SU-DHL-6 (cell line): ENCODE results near the gene USF1.

ENCODE experiments used
- H2AFZ ChIP-seq: fragments of 200-600 bp; sonication (generic); 2 replicates; pipeline ENCODE4 v1.6.1; 2014; ENCODE audit warnings: low read depth, mild to moderate bottlenecking, moderate library complexity, mixed read lengths, antibody characterized with exemption, low read length; ENCODE audit not compliant: severe bottlenecking
- H3F3A ChIP-seq: fragments of 200-600 bp; shearing (Covaris generic); 2 replicates; pipeline ENCODE4 v1.6.0; 2016; ENCODE audit warnings: antibody characterized with exemption, mild to moderate bottlenecking; ENCODE audit not compliant: insufficient read depth
- H3K27ac ChIP-seq: fragments of 200-600 bp; sonication (generic); 2 replicates; pipeline ENCODE4 v1.5.1; 2016; ENCODE audit warnings: low read depth, mild to moderate bottlenecking, low read length, moderate library complexity, mixed read lengths
- H3K27me3 ChIP-seq: fragments of 200-600 bp; sonication (generic), shearing (Covaris generic); 2 replicates; pipeline ENCODE4 v1.6.0; 2014; ENCODE audit warnings: mild to moderate bottlenecking, low read length
- H3K36me3 ChIP-seq: fragments of 200-600 bp; sonication (generic); 2 replicates; pipeline ENCODE4 v1.6.1; 2014; ENCODE audit warnings: mild to moderate bottlenecking, low read length, mixed read lengths
- H3K4me2 ChIP-seq: fragments of 300-600, 200-600 bp; shearing (Covaris generic), sonication (generic); 2 replicates; pipeline ENCODE4 v1.6.0; 2014; ENCODE audit warnings: low read length, low read depth, mild to moderate bottlenecking; ENCODE audit not compliant: poor library complexity, severe bottlenecking
- H3K4me3 ChIP-seq: fragments of 200-600 bp; sonication (generic); 2 replicates; pipeline ENCODE4 v1.5.1; 2014; ENCODE audit warnings: antibody characterized with exemption, low read length, mild to moderate bottlenecking, mixed read lengths; ENCODE audit not compliant: insufficient read depth, poor library complexity, severe bottlenecking
- H3K79me2 ChIP-seq: fragments of 200-600 bp; sonication (generic); 2 replicates; pipeline ENCODE4 v1.6.1; 2014; ENCODE audit warnings: mild to moderate bottlenecking, low read length, moderate library complexity; ENCODE audit not compliant: insufficient read depth
- H3K9ac ChIP-seq: fragments of 200-600 bp; sonication (generic); 2 replicates; pipeline ENCODE4 v1.7.0; 2014; ENCODE audit warnings: mild to moderate bottlenecking, low read length
- H3K9me2 ChIP-seq: fragments of 200-600 bp; sonication (generic); replicated peaks from 2 replicates; pipeline ENCODE4 v1.6.1; 2014; ENCODE audit warnings: low read length; ENCODE audit not compliant: insufficient read depth
- H3K9me3 ChIP-seq: fragments of 200-600 bp; sonication (generic); 2 replicates; pipeline ENCODE4 v1.6.1; 2014; ENCODE audit warnings: low read length, mixed read lengths; ENCODE audit not compliant: insufficient read depth
- H4K20me1 ChIP-seq: fragments of 200-600 bp; sonication (generic); 2 replicates; pipeline ENCODE4 v1.6.1; 2014; ENCODE audit warnings: low read depth, mild to moderate bottlenecking, antibody characterized with exemption, low read length, moderate library complexity, mixed read lengths
- CTCF ChIP-seq: fragments of 200-600 bp; sonication (generic); IDR thresholded peaks from one replicate; pipeline ENCODE4 v1.5.1; 2017; ENCODE audit warnings: antibody characterized with exemption, mild to moderate bottlenecking, low read length, moderate library complexity; ENCODE audit not compliant: insufficient read depth, poor library complexity, severe bottlenecking
- EZH2phosphoT487 ChIP-seq: fragments of 200-600 bp; sonication (generic), shearing (Covaris generic); conservative IDR thresholded peaks from 2 replicates; pipeline ENCODE4 v1.6.1; 2018; ENCODE audit warnings: mild to moderate bottlenecking, antibody characterized with exemption, low read length, moderate library complexity, mixed read lengths

USF1 gene

DNA sequence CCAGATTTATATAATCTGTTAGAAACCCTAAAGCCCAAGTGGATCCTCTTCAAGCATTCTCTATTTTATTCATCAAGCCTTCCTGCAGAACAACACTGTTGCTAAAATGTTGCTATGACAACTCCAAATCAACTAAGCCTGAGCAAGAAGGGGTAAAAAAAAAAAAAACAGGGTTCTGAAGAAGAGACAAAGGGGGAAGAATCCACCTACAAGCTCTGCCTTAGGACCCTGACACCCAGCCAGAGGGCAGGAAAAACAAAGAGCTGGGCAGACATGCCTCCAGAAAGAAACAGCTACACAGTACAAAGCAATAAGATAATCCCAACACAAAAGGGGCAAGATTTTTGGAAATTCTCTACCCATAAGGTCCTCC lies 1.3 kb downstream of the USF1 start:
- Histone ChIP-seq H3K4me2 (peak overlapping the region; percentile 88), H3K9me3 (no peaks in the 10 kb centered on the region), H3K79me2 (peaks cover 9% of the 10 kb centered on the region), H3K9me2 (no peaks in the 10 kb centered on the region), H3K27ac (peak overlapping the region; percentile 89), H3F3A (peaks cover 33% of the 10 kb centered on the region), H3K4me3 (peak overlapping the region; percentile 81), H3K9ac (peak overlapping the region; percentile 87), H2AFZ (no peak overlapping the region), H3K36me3 (peaks cover 7% of the 10 kb centered on the region; the same call in 1 of the 2 replicates), H3K27me3 (no peaks in the 10 kb centered on the region), H4K20me1 (no peaks in the 10 kb centered on the region)
- TF ChIP-seq CTCF (no peak), EZH2phosphoT487 (no peak)

GRCh38 chr1:161039546-161039945 lies 6.2 kb downstream of the USF1 start:
- H3F3A ChIP-seq: peaks cover 23% of the 10 kb centered on the region
- peaks cover 6% of the 10 kb centered on the region for H3K79me2 ChIP-seq
- H2AFZ ChIP-seq: no peak overlapping the region
- peaks cover 7% of the 10 kb centered on the region; the same call in 1 of the 2 replicates for H3K36me3 ChIP-seq
- H3K9me3 ChIP-seq: no peaks in the 10 kb centered on the region
- peak overlapping the region; percentile 66; the same call in 1 of the 2 replicates for H3K9ac ChIP-seq
- no peaks in the 10 kb centered on the region for H3K27me3 ChIP-seq
- no peak for TF ChIP-seq EZH2phosphoT487
- no peak for TF ChIP-seq CTCF
- H3K4me3 ChIP-seq: peak overlapping the region; percentile 58
- peak overlapping the region; percentile 72 for H3K4me2 ChIP-seq
- no peaks in the 10 kb centered on the region for H3K9me2 ChIP-seq
- no peaks in the 10 kb centered on the region for H4K20me1 ChIP-seq
- peak overlapping the region; percentile 52 for H3K27ac ChIP-seq

DNA sequence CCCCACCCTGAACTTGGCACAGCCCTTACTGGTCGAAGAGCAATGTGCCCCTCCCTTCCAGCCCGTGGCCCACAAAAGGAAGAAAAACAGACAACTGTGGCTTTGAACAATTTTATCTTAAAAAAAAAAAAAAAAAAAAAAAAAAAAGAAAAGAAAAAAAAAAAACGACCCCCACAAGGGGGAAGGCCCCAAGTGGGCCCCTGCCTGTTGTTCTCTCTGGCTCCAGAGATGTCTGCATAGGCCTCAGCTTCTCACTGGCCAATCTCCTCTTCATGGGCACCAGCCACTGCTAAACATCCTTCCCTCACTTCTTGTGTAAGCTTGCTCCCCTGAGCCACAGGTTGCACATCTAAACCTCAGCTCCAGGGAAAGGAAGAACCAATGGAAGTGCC lies 6.6 kb downstream of the USF1 start:
- TF ChIP-seq CTCF: no peak
- TF ChIP-seq EZH2phosphoT487: no peak
- no peaks in the 10 kb centered on the region for H3K9me2 ChIP-seq
- peaks cover 7% of the 10 kb centered on the region; the same call in 1 of the 2 replicates for H3K36me3 ChIP-seq
- H3K9me3 ChIP-seq: no peaks in the 10 kb centered on the region
- peak overlapping the region; percentile 72 for H3K4me2 ChIP-seq
- H3K79me2 ChIP-seq: peaks cover 2% of the 10 kb centered on the region
- H3K27me3 ChIP-seq: no peaks in the 10 kb centered on the region
- H3K27ac ChIP-seq: peak overlapping the region; percentile 52
- no peak overlapping the region for H2AFZ ChIP-seq
- peak overlapping the region; percentile 58 for H3K4me3 ChIP-seq
- H3F3A ChIP-seq: peaks cover 19% of the 10 kb centered on the region
- H3K9ac ChIP-seq: peak overlapping the region; percentile 66
- H4K20me1 ChIP-seq: no peaks in the 10 kb centered on the region
